HG03571 (cell line): Measurements from ENCODE around the gene SECTM1.
"Not testable (repeated sequence)": the region's sequence is repeated elsewhere in the genome, so short reads cannot be mapped to it uniquely, and the experiment has no call there.

Source experiments
- ATAC-seq: cut with Tn5 transposase; IDR thresholded peaks from one replicate; pipeline ENCODE4 v1.9.1; 2021; ENCODE audit not compliant: unreplicated experiment

Gene SECTM1

GRCh38 chr17:82333279-82334171 is at the start of gene SECTM1:
TSS of gene SECTM1 (minus strand) at chr17:82333766. CDS start at chr17:82327240, 6,526 bp downstream.
- no peak for ATAC-seq

DNA sequence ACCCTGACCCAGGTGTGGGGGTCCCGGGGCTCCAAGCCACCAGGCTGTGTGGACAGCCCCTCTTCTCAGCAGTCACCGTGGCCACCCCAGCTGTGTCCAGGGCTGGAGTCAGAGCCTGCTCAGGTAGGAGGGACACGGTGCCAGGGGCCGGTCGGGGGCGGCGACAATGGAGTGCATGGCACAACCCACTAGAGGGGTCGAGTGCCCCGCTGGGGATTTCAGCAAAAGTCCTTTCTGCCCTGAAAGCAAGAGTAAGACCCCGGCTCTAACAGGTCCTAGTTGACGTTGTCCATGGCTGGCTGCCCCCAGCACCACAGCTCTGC is 49.3 kb upstream of the SECTM1 start:
- no peak for ATAC-seq

GRCh38 chr17:82382220-82382932 is 48.8 kb upstream of the SECTM1 start:
- not testable (repeated sequence) for ATAC-seq

GRCh38 chr17:82381703-82382009 is 48.1 kb upstream of the SECTM1 start:
- not testable (repeated sequence) for ATAC-seq

DNA sequence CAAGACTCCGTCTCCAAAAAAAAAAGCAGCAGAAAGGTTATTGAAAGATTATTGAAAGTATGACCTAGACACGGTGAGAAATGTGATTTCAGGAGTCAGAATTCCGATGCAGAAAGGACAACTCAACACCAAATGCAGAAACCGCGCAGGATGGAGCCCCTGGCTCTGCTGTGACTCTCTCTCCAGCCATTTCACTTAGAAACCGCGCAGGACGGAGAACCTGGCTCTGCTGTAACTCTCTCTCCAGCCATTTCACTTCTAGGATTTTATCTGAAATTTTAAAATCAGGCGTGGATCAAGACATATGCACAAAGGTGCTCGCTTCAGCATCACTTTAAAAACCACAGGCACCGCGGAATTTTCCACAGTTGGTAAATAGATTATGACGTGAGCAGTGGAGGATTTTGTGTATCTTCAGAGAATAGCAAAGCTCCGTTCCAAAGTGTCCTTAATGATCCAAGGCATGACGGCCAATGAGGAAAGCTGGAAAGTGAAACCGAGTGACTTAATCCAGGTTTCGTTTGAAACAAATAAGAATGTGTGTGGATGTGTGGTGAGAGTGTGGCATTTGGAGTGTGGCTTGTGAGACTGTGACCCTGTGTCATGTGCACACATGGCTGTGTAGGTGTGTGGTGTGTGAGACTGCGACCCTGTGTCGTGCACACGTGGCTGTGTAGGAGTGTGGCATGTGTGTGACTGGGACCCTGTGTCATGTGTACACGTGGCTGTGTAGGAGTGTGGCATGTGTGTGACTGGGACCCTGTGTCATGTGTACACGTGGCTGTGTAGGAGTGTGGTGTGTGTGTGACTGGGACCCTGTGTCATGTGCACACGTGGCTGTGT is 47.5 kb upstream of the SECTM1 start:
- ATAC-seq = no peak

DNA sequence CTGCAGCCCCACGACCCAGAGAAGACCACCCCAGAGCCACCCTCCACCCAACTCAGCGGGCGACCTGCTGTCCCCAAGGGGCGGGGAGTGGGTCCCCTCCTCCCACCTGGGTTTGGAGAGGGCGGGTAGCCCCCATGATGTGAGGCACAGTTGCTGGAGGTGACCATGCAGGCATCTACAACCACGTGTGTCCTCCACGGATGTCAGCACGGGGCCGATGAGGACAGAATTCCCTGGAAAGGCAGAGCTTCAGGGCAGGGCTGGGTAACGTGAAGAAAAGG is 45.1 kb upstream of the SECTM1 start:
- ATAC-seq = no peak

DNA sequence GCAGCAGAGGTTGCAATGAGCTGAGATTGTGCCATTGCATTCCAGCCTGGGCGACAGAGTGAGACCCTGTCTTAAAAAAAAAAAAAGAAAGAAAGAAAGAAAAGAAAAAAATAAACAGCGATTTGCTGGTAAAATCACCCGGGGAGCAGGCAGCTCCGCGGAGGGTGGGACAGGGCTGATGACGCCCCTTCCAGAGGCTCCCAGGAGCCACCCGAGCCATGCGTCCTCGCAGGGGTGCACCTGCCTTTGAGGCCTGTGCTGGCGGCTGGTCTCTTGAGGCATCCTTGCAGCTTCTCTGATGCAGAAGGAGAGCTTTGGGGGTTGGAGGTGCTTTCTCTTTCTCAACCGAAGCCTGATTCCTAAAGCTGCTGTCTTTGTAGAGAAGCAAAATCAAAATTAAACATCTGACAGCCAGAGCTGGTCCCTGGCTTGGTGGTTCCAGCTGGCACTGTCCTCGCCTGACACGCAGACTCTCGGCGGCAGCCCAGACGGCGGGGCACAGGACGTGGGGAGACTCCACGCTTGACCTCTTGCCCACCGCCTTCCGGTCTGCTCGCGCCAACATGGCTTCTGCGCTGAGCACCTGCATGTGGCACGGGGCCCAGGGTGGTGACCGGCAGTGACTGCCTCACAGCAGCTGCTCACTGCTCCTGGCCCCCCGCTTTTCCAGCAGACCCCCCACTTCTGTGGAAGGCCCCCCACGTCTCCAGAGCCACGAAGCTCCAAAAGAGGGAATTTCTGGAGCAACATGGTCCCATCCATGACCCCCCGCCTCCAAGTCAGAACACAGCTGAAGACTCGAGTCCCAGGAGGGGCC is 44.6 kb upstream of the SECTM1 start:
- no peak for ATAC-seq

DNA sequence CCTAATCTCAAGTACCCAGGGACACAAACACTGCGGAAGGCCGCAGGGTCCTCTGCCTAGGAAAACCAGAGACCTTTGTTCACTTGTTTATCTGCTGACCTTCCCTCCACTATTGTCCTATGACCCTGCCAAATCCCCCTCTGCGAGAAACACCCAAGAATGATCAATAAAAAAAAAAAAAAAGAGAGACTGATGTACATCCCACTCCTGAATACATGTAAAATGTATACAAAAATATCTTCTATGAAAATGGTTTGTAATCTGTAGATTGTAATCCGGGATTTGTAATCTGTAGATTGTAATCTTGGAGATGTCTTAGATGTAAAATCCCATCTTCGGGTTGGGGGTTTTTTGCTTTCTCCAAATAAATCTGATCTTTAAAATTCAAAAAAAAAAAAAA is 43.7 kb upstream of the SECTM1 start:
- not testable (repeated sequence) for ATAC-seq

DNA sequence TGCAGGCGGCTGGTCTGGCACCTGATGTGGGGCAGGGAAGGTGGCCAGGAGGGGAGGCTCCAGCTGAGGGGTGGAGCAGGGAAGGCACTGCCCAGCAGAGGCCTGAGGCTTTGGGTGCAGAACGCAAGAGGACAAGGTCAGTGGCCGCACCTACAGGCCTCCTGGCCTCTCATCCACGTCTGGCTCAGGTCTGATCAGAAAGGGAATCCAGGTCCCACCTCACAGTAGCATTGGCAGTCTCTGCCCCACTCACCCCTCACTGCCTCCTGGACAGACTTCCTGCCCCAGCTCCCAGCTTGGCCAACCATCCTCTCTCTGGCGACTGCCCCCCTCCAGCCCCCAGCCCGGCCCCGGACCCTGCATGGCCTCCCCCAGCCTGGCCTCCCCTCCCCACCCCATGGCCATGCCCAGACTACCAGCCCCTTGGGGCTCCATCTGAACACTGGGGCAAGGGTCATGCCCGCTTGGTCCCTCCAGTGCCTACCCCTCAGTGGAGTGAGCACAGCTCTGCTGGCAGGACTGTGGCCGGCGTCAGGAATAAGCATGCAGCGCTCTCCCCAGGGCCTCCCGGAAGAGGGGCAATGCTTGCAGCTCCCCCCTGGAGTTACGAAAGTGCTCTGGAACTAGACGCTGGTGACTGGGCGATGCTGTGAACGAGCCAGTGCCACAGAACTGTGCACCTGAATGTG is 42.6 kb upstream of the SECTM1 start:
- ATAC-seq = no peak

GRCh38 chr17:82375359-82376041 is 41.9 kb upstream of the SECTM1 start:
- ATAC-seq = no peak

GRCh38 chr17:82374626-82375331 is 41.2 kb upstream of the SECTM1 start:
- no peak for ATAC-seq

- ATAC-seq = no peak
Observed at GRCh38 chr17:82373731-82374625, 40.4 kb upstream of the SECTM1 start.

GRCh38 chr17:82373072-82373452 is 39.5 kb upstream of the SECTM1 start:
- ATAC-seq = not testable (repeated sequence)

DNA sequence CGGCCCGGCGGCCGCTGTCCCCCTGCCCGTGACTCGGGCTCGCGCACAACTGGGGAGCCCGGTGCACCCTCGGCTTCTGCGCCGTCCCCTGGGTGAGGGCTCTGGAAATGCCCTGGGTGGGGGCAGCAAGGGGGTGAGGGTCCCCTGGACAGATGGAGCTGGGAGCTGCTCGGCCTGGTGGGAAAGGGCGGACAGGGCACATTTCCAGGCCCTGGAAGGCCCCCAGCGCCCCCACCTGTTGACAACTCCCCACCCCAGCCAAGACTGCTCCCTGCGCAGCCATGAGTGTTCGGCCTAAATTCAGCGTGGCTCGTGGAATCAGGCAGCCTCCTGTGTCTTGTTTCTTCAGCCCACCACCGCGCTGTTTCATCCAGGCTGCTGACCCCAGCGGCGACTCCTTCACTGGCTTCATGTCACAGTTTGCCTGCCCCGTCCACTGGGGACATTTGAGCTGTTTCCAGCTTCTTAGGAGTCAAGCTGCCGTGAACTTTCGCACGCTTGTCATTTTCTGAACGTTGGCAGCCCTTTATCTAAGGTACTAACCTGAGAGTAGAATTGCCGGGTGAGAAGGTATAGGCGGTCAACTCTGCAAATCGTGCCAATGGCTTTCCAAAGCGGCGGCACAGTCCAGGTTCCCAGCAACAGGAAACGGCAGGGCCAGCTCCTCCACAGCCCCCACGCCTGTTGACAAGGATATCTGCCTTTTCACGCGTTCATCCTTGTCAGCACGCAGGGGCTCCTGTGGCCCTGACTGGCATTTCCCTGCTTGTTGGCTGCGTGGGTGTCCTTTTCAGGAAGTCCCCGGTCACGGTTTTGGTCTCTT is 38.9 kb upstream of the SECTM1 start:
- no peak for ATAC-seq

DNA sequence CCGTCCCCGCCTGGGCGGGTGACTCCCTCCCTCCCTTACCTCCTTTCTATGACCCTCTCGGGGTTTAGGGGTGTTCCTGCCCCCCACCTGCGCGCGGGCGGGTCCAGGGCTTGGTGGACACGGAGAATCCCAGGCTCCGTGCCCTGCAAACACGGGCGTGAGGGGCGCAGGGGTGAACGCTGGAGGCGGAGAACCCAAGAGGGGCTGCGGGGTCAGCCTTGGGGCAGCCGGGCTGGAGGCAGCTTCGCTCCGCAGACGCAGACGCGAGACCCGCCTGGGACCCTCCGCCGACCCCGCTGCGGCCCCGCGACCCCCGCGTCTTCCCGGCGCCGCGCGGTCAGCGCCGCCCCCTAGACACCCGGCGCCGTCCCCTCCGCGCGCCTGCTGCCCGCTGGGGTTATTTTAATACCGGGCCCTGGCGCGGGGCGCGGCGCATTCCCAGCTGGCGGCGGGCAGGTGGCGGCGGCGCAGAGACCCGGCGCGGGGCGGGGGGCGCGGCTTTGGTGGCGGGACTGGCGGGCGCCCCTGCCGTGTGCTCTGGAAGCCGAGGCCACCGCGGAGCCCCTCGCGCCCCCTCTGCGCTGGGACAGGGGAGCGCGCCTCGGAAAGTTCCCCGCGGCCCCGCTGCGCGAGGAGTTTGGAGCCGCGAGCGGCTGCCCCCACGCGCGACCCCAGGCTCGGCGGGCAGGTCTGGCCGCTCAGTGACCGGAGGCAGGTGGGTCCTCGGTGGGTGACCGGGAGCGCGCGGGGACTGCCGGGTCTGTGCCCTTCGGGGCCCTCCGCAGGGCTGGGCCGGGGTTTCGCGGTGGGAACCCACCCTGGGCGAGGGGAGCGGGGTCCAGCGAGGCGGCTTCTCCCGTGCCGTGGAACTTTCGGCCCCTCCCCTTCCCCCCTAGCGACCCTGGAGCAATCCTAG is 38.0 kb upstream of the SECTM1 start, which contains the start of gene UTS2R:
TSS of gene UTS2R (plus strand) at position 433 of the 916 bp plus-strand sequence. CDS start 2,560 bp downstream, outside the sequence.
- ATAC-seq = no peak
